HEK293 (cell line): ENCODE measurements around the gene KRTAP1-1.
"Not testable (repeated sequence)": the region's sequence is repeated elsewhere in the genome, so short reads cannot be mapped to it uniquely, and the experiment has no call there.

Experiments used
- ATF2 ChIP-seq: fragments of 450-650 bp; formaldehyde crosslinking; IDR thresholded peaks from 2 replicates; pipeline ENCODE4 v1.5.1; 2016; ENCODE audit warnings: missing biosample characterization, missing genetic modification characterization, low read depth
- CTCF ChIP-seq: fragments of 450-650 bp; formaldehyde crosslinking; IDR thresholded peaks from 2 replicates; pipeline ENCODE4 v1.5.1; 2016; ENCODE audit warnings: missing biosample characterization, missing genetic modification characterization
- ELK4 ChIP-seq: IDR thresholded peaks from 2 replicates; pipeline ENCODE4 v1.6.1; 2011; ENCODE audit warnings: mild to moderate bottlenecking, low read depth, low read length, borderline replicate concordance
- KLF16 ChIP-seq: fragments of 450-650 bp; formaldehyde crosslinking; IDR thresholded peaks from 2 replicates; pipeline ENCODE4 v1.5.1; 2017; ENCODE audit warnings: missing biosample characterization, missing genetic modification characterization
- OVOL3 ChIP-seq: fragments of 450-650 bp; formaldehyde crosslinking; IDR thresholded peaks from 2 replicates; pipeline ENCODE4 v1.5.1; 2016; ENCODE audit warnings: missing biosample characterization, missing genetic modification characterization
- ZNF350 ChIP-seq: fragments of 450-650 bp; formaldehyde crosslinking; IDR thresholded peaks from 2 replicates; pipeline ENCODE4 v1.5.0; 2017; ENCODE audit warnings: missing biosample characterization, mild to moderate bottlenecking, missing genetic modification characterization
- ZNF561 ChIP-seq: fragments of 450-650 bp; IDR thresholded peaks from 2 replicates; pipeline ENCODE4 v1.5.1; 2018; ENCODE audit warnings: missing biosample characterization, missing genetic modification characterization, borderline replicate concordance
- ZNF660 ChIP-seq: fragments of 450-650 bp; IDR thresholded peaks from 2 replicates; pipeline ENCODE4 v1.5.1; 2018; ENCODE audit warnings: missing biosample characterization, mild to moderate bottlenecking, missing genetic modification characterization
- TF ChIP-seq, protein P1 (sequence below): fragments of 450-650 bp; formaldehyde crosslinking; IDR thresholded peaks from 2 replicates; pipeline ENCODE4 v1.5.1; 2016; ENCODE audit warnings: missing biosample characterization, missing genetic modification characterization

- not testable (repeated sequence) for TF ChIP-seq OVOL3 (tag by site-specific recombination); CTCF (tag by site-specific recombination); ZNF350; KLF16 (tag by site-specific recombination); ATF2; ZNF660 (tag by site-specific recombination); ELK4; ZNF561 (tag by site-specific recombination)
- TF ChIP-seq, protein P1, sequence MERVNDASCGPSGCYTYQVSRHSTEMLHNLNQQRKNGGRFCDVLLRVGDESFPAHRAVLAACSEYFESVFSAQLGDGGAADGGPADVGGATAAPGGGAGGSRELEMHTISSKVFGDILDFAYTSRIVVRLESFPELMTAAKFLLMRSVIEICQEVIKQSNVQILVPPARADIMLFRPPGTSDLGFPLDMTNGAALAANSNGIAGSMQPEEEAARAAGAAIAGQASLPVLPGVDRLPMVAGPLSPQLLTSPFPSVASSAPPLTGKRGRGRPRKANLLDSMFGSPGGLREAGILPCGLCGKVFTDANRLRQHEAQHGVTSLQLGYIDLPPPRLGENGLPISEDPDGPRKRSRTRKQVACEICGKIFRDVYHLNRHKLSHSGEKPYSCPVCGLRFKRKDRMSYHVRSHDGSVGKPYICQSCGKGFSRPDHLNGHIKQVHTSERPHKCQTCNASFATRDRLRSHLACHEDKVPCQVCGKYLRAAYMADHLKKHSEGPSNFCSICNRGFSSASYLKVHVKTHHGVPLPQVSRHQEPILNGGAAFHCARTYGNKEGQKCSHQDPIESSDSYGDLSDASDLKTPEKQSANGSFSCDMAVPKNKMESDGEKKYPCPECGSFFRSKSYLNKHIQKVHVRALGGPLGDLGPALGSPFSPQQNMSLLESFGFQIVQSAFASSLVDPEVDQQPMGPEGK (tag by site-specific recombination) = not testable (repeated sequence)
Observed at GRCh38 chr17:41083427-41083826, 42.2 kb upstream of the KRTAP1-1 start.
